ENCODE measurements around the gene C1QL2.

C1QL2 gene

GRCh38 chr2:119179202-119179601 lies 20.7 kb upstream of the C1QL2 start:
- FAIRE-seq (no peak), DNase-seq (ENCODE audit: insufficient read length, low spot score) (no peak)
- TF ChIP-seq CTCF (IDR thresholded peaks at IDR 0.05; ENCODE audit: insufficient read depth, missing control alignments): no peak

- TF ChIP-seq CTCF (IDR thresholded peaks at IDR 0.05; ENCODE audit: insufficient read depth, missing control alignments): no peak
- DNase-seq (ENCODE audit: insufficient read length, low spot score): no peak
- no peak for FAIRE-seq
These were observed 20.2 kb upstream of the C1QL2 start for GRCh38 chr2:119178776-119179175.

- DNase-seq (ENCODE audit: insufficient read length, low spot score) (no peak), FAIRE-seq (no peak)
- TF ChIP-seq CTCF (IDR thresholded peaks at IDR 0.05; ENCODE audit: insufficient read depth, missing control alignments): no peak
These were observed 19.3 kb upstream of the C1QL2 start for GRCh38 chr2:119177838-119178190.

DNA sequence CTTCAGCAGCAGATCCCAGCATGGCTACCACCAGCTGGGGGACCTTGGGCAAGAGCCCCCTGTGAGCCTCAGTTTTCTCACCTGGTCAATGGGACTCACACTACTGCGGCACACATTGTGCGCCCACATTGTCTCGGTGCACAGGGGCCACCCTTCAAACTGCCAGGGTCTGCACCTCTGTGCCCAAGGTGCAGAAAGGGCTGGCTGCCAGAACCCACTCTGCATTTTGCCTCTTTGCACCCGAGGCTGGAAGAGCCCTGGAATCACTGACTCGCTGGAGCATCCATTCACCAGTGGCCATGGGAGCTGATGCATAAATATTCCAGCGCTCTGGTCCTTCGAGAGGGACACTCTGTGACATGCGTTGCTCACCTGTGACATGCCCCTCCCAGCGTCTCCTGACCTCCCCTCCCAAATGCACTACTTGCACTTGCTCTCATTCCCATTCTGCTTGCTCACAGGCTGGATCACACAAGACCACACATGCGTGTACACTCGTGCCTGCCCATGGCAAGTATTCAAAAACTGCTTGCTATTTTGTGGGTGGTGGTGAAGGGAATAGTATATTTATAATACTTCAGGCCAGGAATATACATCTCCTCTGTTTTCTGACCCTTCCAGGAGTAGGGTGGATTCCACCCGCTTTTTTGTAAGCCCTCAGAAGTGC lies 18.8 kb upstream of the C1QL2 start:
- DNase-seq (ENCODE audit: insufficient read length, low spot score) (no peak), FAIRE-seq (no peak)
- no peak for TF ChIP-seq CTCF (IDR thresholded peaks at IDR 0.05; ENCODE audit: insufficient read depth, missing control alignments)

GRCh38 chr2:119175517-119175916 lies 17.0 kb upstream of the C1QL2 start:
- FAIRE-seq (no peak), DNase-seq (ENCODE audit: insufficient read length, low spot score) (no peak)
- no peak for TF ChIP-seq CTCF (IDR thresholded peaks at IDR 0.05; ENCODE audit: insufficient read depth, missing control alignments)

GRCh38 chr2:119174993-119175347 lies 16.4 kb upstream of the C1QL2 start:
- no peak for TF ChIP-seq CTCF (IDR thresholded peaks at IDR 0.05; ENCODE audit: insufficient read depth, missing control alignments)
- DNase-seq (ENCODE audit: insufficient read length, low spot score): no peak

GRCh38 chr2:119174216-119174992 lies 15.9 kb upstream of the C1QL2 start:
- peak; percentile 78 for TF ChIP-seq CTCF (IDR thresholded peaks at IDR 0.05; ENCODE audit: insufficient read depth, missing control alignments)
- FAIRE-seq (no peak), DNase-seq (ENCODE audit: insufficient read length, low spot score) (no peak)

More at GRCh38 chr2:119174993-119175347, 16.4 kb upstream of the C1QL2 start:
- no peak for FAIRE-seq

Data from D721Med (cell line).